Liver (tissue), 9 donors: ENCODE results near the gene ENOX2. TPM values are rescaled to one million over a fixed set of nuclear protein-coding genes. Genes with fewer than 3 reads are reported as not detected.

Experiments used
- DNase-seq: peaks from one replicate; pipeline ENCODE4 v3.0.0-alpha.2; 2017; ENCODE audit warnings: low spot score
- H3K27ac ChIP-seq, 2 donors: one replicate each; pipeline ENCODE4 v1.7.0; 2013; ENCODE audit warnings: inconsistent platforms in 2 of 2, low read length in 2 of 2, control low read depth in 1 of 2, low read depth in 1 of 2, mild to moderate bottlenecking in 1 of 2
- H3K27me3 ChIP-seq, 4 donors: one replicate each; pipeline versions ENCODE4 v1.6.1 to v1.7.0; 2013; ENCODE audit warnings: low read length in 3 of 4, inconsistent platforms in 1 of 4, mild to moderate bottlenecking in 1 of 4, moderate library complexity in 1 of 4; ENCODE audit not compliant: control insufficient read depth in 4 of 4, insufficient read depth in 4 of 4
- H3K36me3 ChIP-seq, 4 donors: one replicate each; pipeline versions ENCODE4 v1.6.1 to v1.7.0; 2013; ENCODE audit warnings: low read length in 3 of 4, mild to moderate bottlenecking in 3 of 4, low read depth in 1 of 4, moderate library complexity in 1 of 4; ENCODE audit not compliant: control insufficient read depth in 4 of 4, insufficient read depth in 3 of 4
- H3K4me1 ChIP-seq, 4 donors: one replicate each; pipeline versions ENCODE4 v1.6.1 to v1.7.0; 2013; ENCODE audit warnings: low read length in 3 of 4, mild to moderate bottlenecking in 3 of 4, moderate library complexity in 1 of 4; ENCODE audit not compliant: control insufficient read depth in 4 of 4, insufficient read depth in 4 of 4
- H3K4me3 ChIP-seq, 3 donors: one replicate each; pipeline versions ENCODE4 v1.6.1 to v1.7.0; 2013; ENCODE audit warnings: low read length in 3 of 3, control low read depth in 1 of 3, low read depth in 1 of 3, mild to moderate bottlenecking in 1 of 3
- H3K9ac ChIP-seq, 2 donors: one replicate each; pipeline ENCODE4 v1.7.0; 2013; ENCODE audit warnings: low read length in 2 of 2, mild to moderate bottlenecking in 2 of 2, moderate library complexity in 2 of 2, control low read depth in 1 of 2, low read depth in 1 of 2
- H3K9me3 ChIP-seq, 4 donors: one replicate each; pipeline versions ENCODE4 v1.6.1 to v1.7.0; 2013; ENCODE audit warnings: low read length in 3 of 4; ENCODE audit not compliant: control insufficient read depth in 4 of 4
- HNF4G ChIP-seq: IDR thresholded peaks from 2 replicates; pipeline ENCODE4 v1.6.1; 2016; ENCODE audit warnings: antibody characterized with exemption
- RAD21 ChIP-seq, 2 donors: IDR thresholded peaks; 2 replicates each; pipeline ENCODE4 v1.6.1; 2016; ENCODE audit warnings: antibody characterized with exemption in 2 of 2, mild to moderate bottlenecking in 2 of 2
- WGBS: extraction: QIAGEN DNeasy Blood & Tissue Kit; methylation state at CpG from one replicate; pipeline ENCODE4 v1.1.7; 2013; 5-methylcytosine and 5-hydroxymethylcytosine counted together
- polyA plus RNA-seq, 2 donors: library from polyadenylated mRNA; stranded (reverse) in 1 of 2; unstranded in 1 of 2; fragments of 200-250 nt in 1 of 2; fragments of >200 nt in 1 of 2; fragmentation: Nextera tagmentation in 1 of 2; extraction: Ambion mirVana in 1 of 2; gene quantifications; one replicate each; pipeline versions ENCODE4 v1.2.1 to v1.2.3, GENCODE V29; 2013 to 2015
- total RNA-seq, 2 donors: library from RNA; depleted of rRNA; stranded (reverse); fragments of >200 nt; gene quantifications; one replicate each; pipeline ENCODE4 v1.2.3, GENCODE V29; 2014
- TF ChIP-seq, protein P1 (sequence below): fragments of 150-350 bp; IDR thresholded peaks from 2 replicates; pipeline ENCODE4 v1.5.1; 2017; ENCODE audit warnings: improper control_type of control experiment, low read depth, low read length; ENCODE audit not compliant: missing input control
- donor health status: healthy.
- donor health status: healthy.
- donor health status: healthy.
- donor health status: healthy.
- donor health status: healthy.

ENOX2 gene
- total and polyA plus RNA-seq, 4 donors, result 5.0 to 11.5 (median 6.5) TPM

DNA sequence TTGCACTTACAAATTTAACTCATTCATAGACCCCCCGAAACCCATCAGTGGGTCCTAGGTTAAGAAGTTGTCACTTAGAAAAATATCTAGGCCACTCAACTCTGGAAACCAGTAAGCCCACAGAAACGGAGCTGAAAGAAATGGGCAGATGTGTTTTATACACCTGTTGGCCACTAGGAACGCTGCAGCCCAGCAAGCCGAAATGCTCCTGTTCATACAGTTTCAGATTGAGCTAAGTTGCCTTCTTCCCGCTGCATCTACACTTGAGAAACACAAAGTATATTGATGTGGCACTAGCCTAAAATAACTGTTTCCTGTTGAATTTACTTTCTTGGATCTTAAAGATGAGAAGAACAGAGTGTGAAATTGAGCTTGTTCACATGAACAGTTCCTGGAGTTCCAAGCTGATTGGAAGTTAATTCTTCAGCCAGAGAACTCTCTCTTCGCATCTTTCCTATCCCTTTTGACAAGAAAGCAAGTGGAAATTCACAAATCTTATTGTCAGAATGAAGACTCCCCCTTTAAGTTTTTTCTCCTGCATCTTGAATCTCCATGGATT lies 327.1 kb downstream of the ENOX2 start:
- H3K4me1 ChIP-seq, result no peaks in the 10 kb centered on the region
- DNase-seq, result peak; percentile 32
- no peak overlapping the region for H3K4me3 ChIP-seq
- peaks cover 0 to 3% (median 0%) of the 10 kb centered on the region in 4 donors for H3K27me3 ChIP-seq
- H3K27ac ChIP-seq, result no peak overlapping the region
- no peaks in the 10 kb centered on the region for H3K9me3 ChIP-seq
- H3K9ac ChIP-seq, result no peak overlapping the region
- WGBS, result 27% methylated on average over 6 of the region's 6 CpGs
- TF ChIP-seq RAD21 (IDR thresholded peaks at IDR 0.05), result peak; percentile 82 to 86
- TF ChIP-seq HNF4G, result no peak
- TF ChIP-seq, protein P1, sequence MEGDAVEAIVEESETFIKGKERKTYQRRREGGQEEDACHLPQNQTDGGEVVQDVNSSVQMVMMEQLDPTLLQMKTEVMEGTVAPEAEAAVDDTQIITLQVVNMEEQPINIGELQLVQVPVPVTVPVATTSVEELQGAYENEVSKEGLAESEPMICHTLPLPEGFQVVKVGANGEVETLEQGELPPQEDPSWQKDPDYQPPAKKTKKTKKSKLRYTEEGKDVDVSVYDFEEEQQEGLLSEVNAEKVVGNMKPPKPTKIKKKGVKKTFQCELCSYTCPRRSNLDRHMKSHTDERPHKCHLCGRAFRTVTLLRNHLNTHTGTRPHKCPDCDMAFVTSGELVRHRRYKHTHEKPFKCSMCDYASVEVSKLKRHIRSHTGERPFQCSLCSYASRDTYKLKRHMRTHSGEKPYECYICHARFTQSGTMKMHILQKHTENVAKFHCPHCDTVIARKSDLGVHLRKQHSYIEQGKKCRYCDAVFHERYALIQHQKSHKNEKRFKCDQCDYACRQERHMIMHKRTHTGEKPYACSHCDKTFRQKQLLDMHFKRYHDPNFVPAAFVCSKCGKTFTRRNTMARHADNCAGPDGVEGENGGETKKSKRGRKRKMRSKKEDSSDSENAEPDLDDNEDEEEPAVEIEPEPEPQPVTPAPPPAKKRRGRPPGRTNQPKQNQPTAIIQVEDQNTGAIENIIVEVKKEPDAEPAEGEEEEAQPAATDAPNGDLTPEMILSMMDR, result peak; percentile 65
- no peaks in the 10 kb centered on the region for H3K36me3 ChIP-seq

Other genes with a start within 250 kb of the ENOX2 start
- gene ARHGAP36, start 155.1 kb upstream of the ENOX2 start, total RNA-seq, result not detected
- not detected for gene ARHGAP36, start 155.1 kb upstream of the ENOX2 start, polyA plus RNA-seq